HTERT RPE-1 (cell line): ENCODE data around the gene XPO4.
"Not testable (repeated sequence)": the region's sequence is repeated elsewhere in the genome, so short reads cannot be mapped to it uniquely, and the experiment has no call there.

Experiments used
- in situ Hi-C: fragments of 300-500 bp; cut with MboI; formaldehyde crosslinking; loops from 4 replicates; pipeline ENCODE4 v1.14.3; 2020; ENCODE audit warnings: low sequenced_read_pairs

The XPO4 gene

DNA sequence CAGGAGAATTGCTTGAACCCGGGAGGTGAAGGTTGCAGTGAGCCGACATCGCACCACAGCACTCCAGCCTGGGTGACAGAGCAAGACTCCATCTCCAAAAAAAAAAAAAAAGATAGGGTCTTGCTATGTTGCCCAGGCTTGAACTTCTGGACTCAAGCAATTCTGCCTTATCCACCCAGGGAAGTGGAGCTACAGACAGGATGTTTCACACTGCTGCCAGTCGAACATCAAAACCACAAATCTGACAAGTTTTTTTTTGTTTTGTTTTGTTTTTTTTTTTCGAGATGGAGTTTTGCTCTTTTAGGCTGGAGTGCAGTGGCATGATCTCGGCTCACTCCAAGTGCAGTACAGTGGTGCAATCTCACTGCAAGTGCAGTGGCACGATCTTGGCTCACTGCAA lies 10.8 kb downstream of the XPO4 start:
- in situ Hi-C loops, result no loop called here

DNA sequence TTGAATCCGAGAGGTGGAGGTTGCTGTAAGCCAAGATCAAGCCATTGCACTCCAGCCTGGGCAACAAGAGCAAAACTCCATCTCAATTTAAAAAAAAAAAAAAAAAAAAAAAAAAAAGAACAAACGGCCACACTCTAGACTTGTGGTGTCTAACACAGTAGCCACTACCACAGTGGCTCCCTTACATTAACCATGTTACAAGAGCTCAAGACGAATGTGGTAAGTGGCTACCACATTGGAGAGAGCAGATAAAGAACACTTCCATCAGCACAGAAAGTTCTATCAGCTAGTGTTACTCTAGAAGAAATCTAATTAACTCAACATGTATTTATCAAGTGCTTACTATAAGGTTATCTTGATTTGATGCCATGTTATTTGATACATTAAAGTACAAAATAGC lies 11.5 kb downstream of the XPO4 start:
- in situ Hi-C loops, result no loop called here

GRCh38 chr13:20890540-20890939 lies 12.0 kb downstream of the XPO4 start:
- in situ Hi-C loops, result not testable (repeated sequence)

DNA sequence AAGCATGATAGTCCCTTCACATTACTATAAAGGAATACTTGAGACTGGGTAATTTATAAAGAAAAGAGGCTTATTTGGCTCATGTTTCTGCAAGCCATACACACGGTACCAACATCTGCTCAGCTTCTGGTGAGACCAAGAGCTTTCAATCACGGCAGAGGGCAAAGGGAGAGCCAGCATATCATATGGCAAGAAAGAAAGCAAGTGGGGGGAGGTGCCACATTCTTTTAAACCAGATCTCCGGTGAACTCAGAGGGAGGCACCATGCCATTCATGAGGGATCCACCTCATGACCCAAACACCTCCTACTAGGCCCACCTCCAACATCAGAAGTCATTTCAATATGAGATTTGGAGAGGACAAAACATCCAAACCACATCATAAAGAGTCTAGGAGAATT lies 20.3 kb downstream of the XPO4 start:
- in situ Hi-C loops, result no loop called here

GRCh38 chr13:20877902-20878301 lies 24.6 kb downstream of the XPO4 start:
- in situ Hi-C loops, result no loop called here

DNA sequence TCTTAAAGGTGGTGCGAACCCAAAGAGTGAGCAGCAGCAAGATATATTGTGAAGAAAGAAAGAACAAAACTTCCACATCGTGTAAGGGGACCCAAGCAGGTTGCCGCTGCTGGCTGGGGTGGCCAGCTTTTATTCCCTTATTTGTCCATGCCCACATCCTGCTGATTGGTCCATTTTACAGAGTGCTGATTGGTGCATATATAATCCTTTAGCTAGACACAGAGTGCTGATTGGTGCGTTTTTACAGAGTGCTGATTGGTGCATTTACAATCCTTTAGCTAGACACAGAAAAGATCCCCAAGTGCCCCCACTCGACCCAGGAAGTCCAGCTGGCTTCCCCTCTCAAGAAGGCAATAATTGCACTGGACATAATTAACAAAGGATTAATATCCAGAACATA lies 25.7 kb downstream of the XPO4 start:
- in situ Hi-C loops, result not testable (repeated sequence)

DNA sequence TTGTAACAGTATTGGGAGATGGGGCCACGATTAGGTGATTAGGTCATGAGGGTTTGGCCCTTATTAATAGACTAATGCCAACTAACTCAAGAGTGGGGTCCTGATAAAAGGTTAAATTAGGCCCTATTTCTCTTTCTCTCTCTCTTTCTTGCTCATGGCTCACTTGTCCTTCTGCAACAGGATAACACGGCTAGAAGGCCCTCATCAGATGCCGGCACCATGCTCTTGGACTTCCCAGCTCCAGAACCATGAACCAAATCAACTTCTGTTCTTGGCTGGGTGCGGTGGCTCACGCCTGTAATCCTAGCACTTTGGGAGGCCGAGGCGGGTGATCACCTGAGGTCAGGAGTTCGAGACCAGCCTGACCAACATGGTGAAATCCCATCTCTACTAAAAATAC lies 28.1 kb downstream of the XPO4 start:
- in situ Hi-C loops, result not testable (repeated sequence)

DNA sequence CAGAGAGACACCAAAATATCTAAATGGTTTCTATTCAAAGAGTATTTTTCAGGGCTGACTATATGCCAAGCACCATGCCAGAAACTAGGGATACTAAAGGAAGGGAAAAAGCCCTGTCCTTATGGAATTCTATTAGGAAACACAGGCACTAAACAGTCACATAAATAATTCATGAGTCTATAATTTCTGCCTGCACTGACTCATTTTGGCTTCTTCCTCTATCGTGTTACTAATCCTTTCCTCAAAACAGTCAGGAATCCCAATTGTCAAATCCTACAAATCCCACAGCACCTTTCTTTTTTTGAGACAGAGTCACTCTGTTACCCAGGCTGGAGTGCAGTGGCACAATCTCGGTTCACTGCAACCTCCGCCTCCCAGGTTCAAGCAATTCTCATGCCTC lies 29.2 kb downstream of the XPO4 start:
- in situ Hi-C loops, result no loop called here

- in situ Hi-C loops, result no loop called here
Observed at GRCh38 chr13:20870829-20871228, 31.7 kb downstream of the XPO4 start.

GRCh38 chr13:20869540-20869939 lies 33.0 kb downstream of the XPO4 start:
- in situ Hi-C loops, result no loop called here

- in situ Hi-C loops, result no loop called here
Observed at GRCh38 chr13:20867408-20867807, 35.1 kb downstream of the XPO4 start.

- in situ Hi-C loops, result not testable (repeated sequence)
Observed at GRCh38 chr13:20861666-20862065, 40.9 kb downstream of the XPO4 start.

DNA sequence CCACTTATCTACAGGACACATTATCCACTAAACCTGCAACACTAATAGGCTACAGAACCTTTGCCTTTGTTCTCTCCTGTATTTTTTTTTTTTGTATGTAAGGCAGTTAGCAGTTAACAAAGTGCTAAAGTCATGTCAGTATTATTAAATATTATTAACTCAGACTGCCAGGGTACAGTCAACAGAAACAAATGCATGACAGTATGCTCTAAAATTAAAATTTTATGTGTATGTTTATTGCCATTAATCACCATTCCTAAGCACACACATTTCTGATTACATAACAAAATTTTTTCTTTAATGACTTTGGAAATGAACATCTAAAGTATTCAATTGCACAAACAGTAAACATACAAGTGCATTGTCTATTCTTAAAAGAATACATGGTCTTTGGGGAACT lies 41.7 kb downstream of the XPO4 start:
- in situ Hi-C loops, result no loop called here

DNA sequence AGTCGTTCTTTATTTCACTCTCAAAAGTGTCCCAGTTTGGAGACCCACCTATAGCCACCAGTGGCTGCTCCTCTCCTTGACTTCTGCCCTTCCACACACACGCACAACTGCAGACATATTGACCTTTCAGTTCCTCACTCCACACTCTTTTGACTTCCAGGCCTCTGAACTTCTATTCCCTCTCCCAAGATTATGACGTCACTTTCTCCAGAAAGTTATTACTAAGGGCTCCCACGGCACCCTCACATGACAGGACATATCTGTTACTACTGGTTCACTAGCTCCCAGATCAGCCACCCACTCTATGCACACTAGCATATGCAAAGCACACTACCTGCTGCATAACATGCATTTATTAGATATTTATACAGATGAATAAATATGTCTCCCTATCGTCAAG lies 45.9 kb downstream of the XPO4 start:
- in situ Hi-C loops, result no loop called here

DNA sequence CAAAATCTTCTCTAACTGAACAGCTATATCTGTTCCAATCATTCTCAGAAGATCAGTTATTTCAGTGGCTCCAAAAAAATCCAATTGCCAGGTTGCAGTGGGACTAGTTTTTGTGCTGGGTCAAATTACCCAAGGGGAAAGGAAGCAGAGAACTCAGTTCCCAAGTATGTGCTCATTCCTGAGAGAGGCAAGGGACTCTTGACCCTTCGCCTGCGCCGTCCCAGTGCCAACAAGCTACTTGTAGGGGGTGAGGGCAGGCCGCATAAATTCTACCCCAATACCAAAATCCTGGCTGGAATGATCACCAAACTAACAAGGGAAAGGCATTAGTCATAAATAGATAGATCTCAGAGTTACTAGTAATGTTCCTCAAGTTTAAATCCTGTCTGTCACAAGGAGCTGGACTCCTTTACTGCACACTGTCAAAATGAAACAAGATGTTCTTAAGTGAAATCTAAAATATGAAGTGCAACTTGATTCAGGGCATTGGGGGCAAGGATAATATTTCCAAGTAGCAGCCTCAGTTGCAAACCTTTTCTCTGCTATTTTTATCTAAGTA lies 50.6 kb downstream of the XPO4 start:
- in situ Hi-C loops, result no loop called here

DNA sequence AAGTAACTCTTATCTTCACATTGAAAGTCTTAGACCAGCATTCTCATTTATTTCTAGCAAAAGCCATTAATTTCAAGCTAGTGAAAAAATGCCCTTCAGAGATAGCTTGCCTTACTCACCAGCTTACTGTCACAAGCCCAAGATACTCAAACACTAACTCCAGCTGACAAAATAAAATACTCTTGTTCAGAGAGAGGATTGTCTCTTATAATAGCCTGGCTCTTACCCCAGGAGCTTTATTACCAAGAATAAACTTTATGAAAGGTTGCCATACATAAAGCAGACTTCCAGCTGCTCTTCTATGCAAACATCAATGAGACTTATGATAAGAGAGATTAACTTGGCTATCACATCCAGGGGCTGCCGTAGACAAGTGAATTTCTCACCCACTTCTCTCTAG lies 53.6 kb downstream of the XPO4 start:
- in situ Hi-C loops, result no loop called here

DNA sequence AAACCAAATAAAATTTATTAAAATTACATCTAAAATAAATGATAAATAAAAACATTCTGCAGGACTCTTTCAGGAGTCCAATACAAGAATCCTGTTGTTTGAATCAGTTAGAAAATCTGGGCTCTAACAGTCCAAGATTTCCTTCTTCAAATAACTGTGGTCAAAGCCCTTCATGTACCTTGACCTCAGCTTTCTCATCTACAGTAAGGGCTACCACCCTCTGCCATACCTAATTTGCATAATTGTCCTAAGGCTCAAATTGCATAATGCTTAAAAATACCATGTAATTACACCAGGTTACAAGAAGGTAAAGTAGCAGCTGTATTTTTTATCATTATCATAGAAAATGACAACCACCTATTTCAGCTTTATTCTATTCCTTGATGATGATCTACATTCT lies 54.3 kb downstream of the XPO4 start:
- in situ Hi-C loops, result no loop called here

GRCh38 chr13:20847296-20847695 lies 55.2 kb downstream of the XPO4 start:
- in situ Hi-C loops, result no loop called here

DNA sequence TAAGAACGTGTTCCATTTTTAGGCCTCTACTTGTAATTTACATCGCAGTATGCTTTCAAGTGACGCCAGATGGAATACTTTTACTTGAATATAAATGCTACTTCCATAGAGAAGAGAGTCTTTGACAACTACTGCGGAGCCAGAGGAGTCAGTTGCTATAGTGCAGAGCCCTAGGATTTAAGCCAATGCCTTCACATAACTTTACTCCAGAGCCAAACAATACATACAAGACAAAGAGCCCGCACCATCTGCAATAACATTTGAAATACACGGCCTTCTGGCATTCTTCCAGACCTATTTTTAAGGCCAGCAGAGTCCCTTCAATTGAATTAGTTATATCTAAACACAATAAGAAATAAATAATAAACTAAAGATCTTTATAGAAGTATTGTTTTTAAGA lies 59.4 kb downstream of the XPO4 start:
- in situ Hi-C loops, result no loop called here

- in situ Hi-C loops, result no loop called here
Observed at GRCh38 chr13:20840568-20840967, 62.0 kb downstream of the XPO4 start.

DNA sequence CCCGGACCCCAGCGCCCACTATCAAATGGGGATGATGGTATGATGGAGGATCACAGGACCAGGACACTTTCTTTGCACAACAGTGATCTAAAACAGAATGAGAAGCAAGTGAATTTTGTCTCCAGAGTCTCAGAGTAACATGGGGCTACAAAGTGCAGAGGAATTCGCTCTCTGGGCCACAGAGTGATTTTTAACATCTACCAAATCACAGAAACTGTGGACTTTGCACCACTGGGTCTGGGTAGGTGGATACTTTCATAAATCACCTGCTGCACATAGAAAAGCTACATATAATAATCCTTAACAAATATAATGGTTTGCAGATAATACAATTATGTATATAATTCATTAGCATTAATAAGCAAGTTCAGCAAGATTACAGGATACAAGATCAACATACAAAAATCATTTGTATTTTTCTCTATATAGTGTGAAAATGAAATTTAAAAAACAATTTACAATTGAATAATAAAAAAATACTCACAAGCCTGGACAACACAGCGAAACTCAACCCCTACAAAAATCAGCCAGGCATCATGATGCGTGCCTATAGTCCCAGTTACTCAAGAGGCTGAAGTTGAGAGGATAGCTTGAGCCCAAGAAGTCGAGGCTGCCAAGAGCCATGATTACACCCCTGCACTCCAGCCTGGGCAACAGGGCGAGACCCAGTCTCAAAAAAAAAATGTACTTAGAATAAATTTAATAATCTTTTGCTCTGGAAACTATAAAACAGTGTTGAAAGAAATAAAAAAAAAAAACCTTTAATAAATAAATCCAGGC lies 68.5 kb downstream of the XPO4 start:
- in situ Hi-C loops, result no loop called here

GRCh38 chr13:20832861-20833260 lies 69.7 kb downstream of the XPO4 start:
- in situ Hi-C loops, result no loop called here

- in situ Hi-C loops, result no loop called here
Observed at GRCh38 chr13:20831933-20832332, 70.6 kb downstream of the XPO4 start.
